GM12891 (cell line): Measurements from ENCODE around the gene NAAA.

ENCODE experiments used
- DNase-seq: peaks from one replicate; pipeline ENCODE4 v3.0.0; 2011; ENCODE audit warnings: low spot score; ENCODE audit not compliant: insufficient read length
- FAIRE-seq: peaks from 2 replicates; lab custom pipeline; 2011; peaks lifted over from hg19 to GRCh38; lab: Jason Lieb, UNC
- PAX5 ChIP-seq: IDR thresholded peaks from 2 replicates; pipeline ENCODE4 v1.6.1; 2011; ENCODE audit warnings: low read length, moderate library complexity, mild to moderate bottlenecking; ENCODE audit not compliant: insufficient read depth, severe bottlenecking
- POLR2A ChIP-seq: IDR thresholded peaks from 2 replicates; pipeline ENCODE4 v1.6.1; 2011; ENCODE audit warnings: low read depth, low read length, control low read depth
- POLR2AphosphoS5 ChIP-seq: IDR thresholded peaks from 2 replicates; pipeline ENCODE4 v1.6.1; 2011; ENCODE audit warnings: low read depth, low read length, control low read depth
- POU2F2 ChIP-seq: IDR thresholded peaks from 2 replicates; pipeline ENCODE4 v1.6.1; 2011; ENCODE audit warnings: low read depth, mild to moderate bottlenecking, control low read depth, low read length, moderate library complexity
- SPI1 ChIP-seq: IDR thresholded peaks from 2 replicates; pipeline ENCODE4 v1.6.1; 2011; ENCODE audit warnings: low read depth, low read length, control low read depth
- TAF1 ChIP-seq: IDR thresholded peaks from 2 replicates; pipeline ENCODE4 v1.6.1; 2011; ENCODE audit warnings: low read depth, low read length, control low read depth

The NAAA gene

GRCh38 chr4:75892508-75892907 is 48.3 kb downstream of the NAAA start:
- no peak for TF ChIP-seq PAX5
- no peak for TF ChIP-seq POLR2A
- TF ChIP-seq POU2F2: no peak
- DNase-seq (no peak), FAIRE-seq (no peak)

- no peak for TF ChIP-seq POLR2A
- no peak for TF ChIP-seq TAF1
- no peak for TF ChIP-seq POU2F2
- no peak for TF ChIP-seq SPI1
- TF ChIP-seq PAX5: no peak
- TF ChIP-seq POLR2AphosphoS5: no peak
- FAIRE-seq (no peak), DNase-seq (no peak)
Measured at GRCh38 chr4:75891611-75892010, 49.2 kb downstream of the NAAA start.

- no peak for TF ChIP-seq PAX5
- no peak for FAIRE-seq
- DNase-seq: no peak
Measured at GRCh38 chr4:75889537-75890199, 51.1 kb downstream of the NAAA start.

- FAIRE-seq (no peak), DNase-seq (no peak)
- no peak for TF ChIP-seq TAF1
- TF ChIP-seq POLR2A: no peak
- TF ChIP-seq POU2F2: no peak
- TF ChIP-seq PAX5: no peak
Measured at GRCh38 chr4:75886104-75886503, 54.7 kb downstream of the NAAA start.

GRCh38 chr4:75881476-75881875 is 59.3 kb downstream of the NAAA start:
- no peak for DNase-seq
- no peak for TF ChIP-seq TAF1
- no peak for TF ChIP-seq POLR2A
- TF ChIP-seq PAX5: no peak
- TF ChIP-seq SPI1: no peak
- no peak for TF ChIP-seq POU2F2
- no peak for TF ChIP-seq POLR2AphosphoS5
- no peak for FAIRE-seq

GRCh38 chr4:75880278-75880677 is 60.5 kb downstream of the NAAA start:
- FAIRE-seq (no peak), DNase-seq (no peak)
- TF ChIP-seq SPI1 (no peak), POLR2A (no peak), PAX5 (no peak), POLR2AphosphoS5 (no peak), TAF1 (no peak), POU2F2 (no peak)

- no peak for TF ChIP-seq POU2F2
- TF ChIP-seq PAX5: no peak
- TF ChIP-seq SPI1: no peak
- no peak for TF ChIP-seq POLR2A
- TF ChIP-seq TAF1: no peak
- no peak for TF ChIP-seq POLR2AphosphoS5
- DNase-seq (no peak), FAIRE-seq (no peak)
Measured at GRCh38 chr4:75878246-75878756, 62.5 kb downstream of the NAAA start.

GRCh38 chr4:75876218-75876617 is 64.6 kb downstream of the NAAA start:
- DNase-seq (no peak), FAIRE-seq (no peak)
- no peak for TF ChIP-seq PAX5
- TF ChIP-seq POLR2AphosphoS5: no peak
- TF ChIP-seq POLR2A: no peak
- TF ChIP-seq SPI1: no peak
- no peak for TF ChIP-seq POU2F2
- TF ChIP-seq TAF1: no peak

- DNase-seq (no peak), FAIRE-seq (no peak)
- TF ChIP-seq POU2F2: no peak
- TF ChIP-seq TAF1: no peak
- no peak for TF ChIP-seq SPI1
- TF ChIP-seq POLR2AphosphoS5: no peak
- TF ChIP-seq PAX5: no peak
- TF ChIP-seq POLR2A: no peak
Measured at GRCh38 chr4:75869100-75869499, 71.7 kb downstream of the NAAA start.

GRCh38 chr4:75867130-75867529 is 73.7 kb downstream of the NAAA start:
- DNase-seq (no peak), FAIRE-seq (no peak)
- no peak for TF ChIP-seq SPI1
- TF ChIP-seq POU2F2: no peak
- TF ChIP-seq POLR2A: no peak
- no peak for TF ChIP-seq TAF1
- TF ChIP-seq POLR2AphosphoS5: no peak
- TF ChIP-seq PAX5: no peak
